Sciatic nerve (tissue), 2 donors: ENCODE data around the gene SLX4. TPM values are rescaled to one million over a fixed set of nuclear protein-coding genes. Genes with fewer than 3 reads are reported as not detected.

Source experiments
- ATAC-seq: fragments of 200-7000 bp; cut with Tn5 transposase; one replicate; pipeline ENCODE4 v1.9.1; 2020; ENCODE audit warnings: mild to moderate bottlenecking, moderate library complexity
- DNase-seq: peaks from one replicate; pipeline ENCODE4 v3.0.0-alpha.2; 2020; ENCODE audit warnings: low spot score
- intact Hi-C: fragments of 100-400 bp; cut with DNase I; formaldehyde crosslinking; loops from one replicate; pipeline ENCODE4 v1.14.2; 2022
- total RNA-seq: library from RNA; stranded (reverse); fragmentation: NEBNext Ultra II Directional; extraction: Animal tissue kit (Norgen Biotek cat#: 25700); gene quantifications from one replicate; pipeline ENCODE4 v1.2.1, GENCODE V29; 2021
- donor health status: DM: no; HTN: no; CAD: no.
- donor health status: DM: no; HTN: no; CAD: no.

SLX4 gene
- total RNA-seq, 1 donor from 2014 or later: 6.5 TPM

GRCh38 chr16:3566990-3567389, 44.4 kb downstream of the SLX4 start:
- DNase-seq (no peak), ATAC-seq (no peak)
- intact Hi-C loops: no loop called here

- DNase-seq (no peak), ATAC-seq (no peak)
- intact Hi-C loops: no loop called here
These were observed 46.6 kb downstream of the SLX4 start for GRCh38 chr16:3564889-3565141.

DNA sequence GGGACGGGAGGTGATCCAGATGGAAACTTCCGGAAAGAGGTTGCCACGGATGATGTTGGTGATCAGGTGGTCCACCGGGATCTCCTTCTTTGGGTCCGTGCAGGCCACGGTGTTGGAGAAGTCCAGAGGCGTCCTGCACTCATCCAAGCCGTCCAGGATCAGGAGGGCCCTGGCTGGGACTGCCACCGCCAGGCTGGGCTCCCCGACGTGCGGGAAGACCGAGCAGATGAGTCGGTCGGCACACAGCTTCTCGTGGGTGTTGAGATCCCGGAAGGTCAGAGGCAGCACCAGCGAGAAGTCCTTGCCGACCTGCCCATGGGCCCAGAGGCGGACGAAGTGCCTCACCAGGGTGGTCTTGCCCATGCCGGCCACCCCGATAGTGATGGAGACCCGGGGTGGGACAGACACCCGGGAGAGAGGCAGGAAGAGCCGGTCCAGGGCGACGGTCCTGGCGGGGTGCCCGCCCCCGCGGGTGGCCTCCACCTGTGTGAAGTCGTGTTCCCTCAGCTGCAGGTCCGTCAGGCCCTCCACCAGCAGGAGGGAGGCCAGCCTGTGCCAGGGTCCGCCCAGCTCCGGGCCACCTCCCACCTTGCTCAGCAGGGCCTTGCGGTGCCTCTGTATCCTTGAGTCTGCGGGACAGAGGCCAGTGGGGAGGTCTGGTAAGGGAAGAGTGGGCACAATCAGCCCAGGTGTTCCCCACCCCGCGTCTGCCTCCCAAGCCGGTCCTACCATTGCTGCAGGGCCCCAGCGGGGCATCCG, 47.1 kb downstream of the SLX4 start:
- no peak for DNase-seq
- intact Hi-C loops: no loop called here
- ATAC-seq: peak; percentile 15

- intact Hi-C loops: no loop called here
- DNase-seq (no peak), ATAC-seq (no peak)
These were observed 48.4 kb downstream of the SLX4 start for GRCh38 chr16:3562914-3563480.

DNA sequence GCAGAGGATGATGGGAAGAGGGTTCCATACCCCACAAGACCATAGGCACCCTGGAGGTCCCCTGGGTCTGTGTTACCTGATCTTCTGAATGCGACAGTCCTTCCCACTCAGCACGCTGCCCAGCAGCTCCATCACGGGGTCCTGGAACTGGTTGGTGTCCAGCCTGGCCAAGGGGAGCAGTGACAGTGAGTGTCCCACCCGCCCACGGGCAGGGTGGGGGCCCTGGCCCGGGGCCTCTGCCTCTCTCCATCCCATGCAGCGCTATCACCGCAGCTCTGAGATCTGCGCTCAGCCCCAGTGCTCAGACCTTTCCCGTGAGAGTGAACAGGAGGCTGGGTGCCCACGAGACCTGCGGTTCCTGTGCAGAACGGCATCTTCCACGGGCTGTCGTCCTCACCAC, 49.8 kb downstream of the SLX4 start:
- no peak for ATAC-seq
- DNase-seq: no peak
- intact Hi-C loops: no loop called here

- DNase-seq: no peak
- ATAC-seq: no peak
- intact Hi-C loops: no loop called here
These were observed 57.0 kb downstream of the SLX4 start for GRCh38 chr16:3554351-3554928.

GRCh38 chr16:3553138-3553923, 58.1 kb downstream of the SLX4 start:
- no peak for DNase-seq
- intact Hi-C loops: no loop called here
- no peak for ATAC-seq

DNA sequence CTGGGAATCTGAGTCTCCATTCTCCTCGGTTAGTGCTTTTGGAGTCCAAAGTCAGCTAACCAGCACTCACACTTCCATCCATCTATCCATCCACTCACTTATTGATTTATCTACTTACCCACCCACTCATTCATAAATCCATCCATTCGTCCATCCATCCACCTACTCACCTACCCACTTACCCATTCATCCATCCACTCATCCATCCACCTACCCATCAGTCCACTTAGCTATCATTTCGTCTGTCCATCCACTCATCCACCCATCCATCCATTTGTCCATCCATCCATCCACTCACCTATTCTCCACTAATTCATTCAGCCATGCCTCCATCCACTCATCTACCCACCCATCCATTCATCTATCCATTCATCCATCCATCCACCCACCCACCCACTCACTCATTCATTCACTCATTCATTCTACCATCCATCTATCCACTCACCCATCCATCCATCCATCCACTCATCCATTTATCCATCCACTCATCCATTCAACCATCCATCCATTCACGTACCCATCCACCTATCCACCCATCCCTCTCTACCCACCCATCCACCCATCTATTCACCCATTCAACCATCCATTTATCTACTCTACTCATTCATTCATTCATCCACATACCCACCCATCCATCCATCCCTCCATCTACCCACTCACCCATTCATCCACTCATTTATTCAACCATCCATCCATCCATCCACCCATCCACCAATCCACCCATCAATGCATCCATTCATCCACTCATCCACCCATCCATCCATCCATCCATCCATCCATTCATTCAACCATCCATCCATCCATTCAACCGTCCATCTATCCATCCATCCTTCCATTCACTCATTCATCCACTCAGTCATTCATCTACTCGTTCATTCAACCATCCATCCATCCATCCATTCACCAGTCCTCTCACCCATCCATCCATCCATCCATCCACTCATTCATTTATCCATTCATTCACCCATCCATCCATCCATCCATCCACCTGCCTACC, 60.3 kb downstream of the SLX4 start:
- no peak for ATAC-seq
- intact Hi-C loops: no loop called here
- DNase-seq: no peak

- intact Hi-C loops: no loop called here
- DNase-seq (no peak), ATAC-seq (no peak)
These were observed 61.5 kb downstream of the SLX4 start for GRCh38 chr16:3549906-3550305.

DNA sequence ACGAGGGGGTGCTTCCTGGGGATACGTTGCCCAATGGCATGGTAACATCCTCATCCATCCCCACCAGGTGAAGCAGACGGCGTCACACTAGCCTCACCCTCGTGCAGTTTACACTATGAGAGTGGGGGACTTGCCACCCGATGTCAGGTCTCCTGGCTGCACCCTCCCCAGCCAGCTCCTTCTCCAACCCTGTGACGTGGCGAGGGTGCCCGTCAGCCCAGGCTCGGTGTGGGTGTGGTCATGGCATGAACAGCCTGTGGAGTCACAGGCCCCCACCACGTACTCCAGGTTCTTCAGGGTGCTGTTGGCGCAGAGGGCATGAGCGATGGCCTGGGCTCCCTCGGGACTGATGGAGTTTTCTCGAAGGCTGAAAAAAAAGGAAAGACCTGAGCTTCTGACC, 62.5 kb downstream of the SLX4 start:
- DNase-seq (no peak), ATAC-seq (no peak)
- intact Hi-C loops: no loop called here

- no peak for ATAC-seq
These were observed 63.0 kb downstream of the SLX4 start for GRCh38 chr16:3548445-3548844.

GRCh38 chr16:3546986-3547682, 64.3 kb downstream of the SLX4 start:
- ATAC-seq: no peak
- intact Hi-C loops: no loop called here
- DNase-seq: no peak

More at GRCh38 chr16:3548445-3548844, 63.0 kb downstream of the SLX4 start:
- no peak for DNase-seq
- intact Hi-C loops: no loop called here

- no peak for DNase-seq
- peak; percentile 48 for ATAC-seq
- intact Hi-C loops: no loop called here
These were observed 68.6 kb downstream of the SLX4 start for GRCh38 chr16:3542601-3543373.

GRCh38 chr16:3541527-3542155, 69.8 kb downstream of the SLX4 start:
- intact Hi-C loops: no loop called here
- DNase-seq: no peak
- no peak for ATAC-seq

DNA sequence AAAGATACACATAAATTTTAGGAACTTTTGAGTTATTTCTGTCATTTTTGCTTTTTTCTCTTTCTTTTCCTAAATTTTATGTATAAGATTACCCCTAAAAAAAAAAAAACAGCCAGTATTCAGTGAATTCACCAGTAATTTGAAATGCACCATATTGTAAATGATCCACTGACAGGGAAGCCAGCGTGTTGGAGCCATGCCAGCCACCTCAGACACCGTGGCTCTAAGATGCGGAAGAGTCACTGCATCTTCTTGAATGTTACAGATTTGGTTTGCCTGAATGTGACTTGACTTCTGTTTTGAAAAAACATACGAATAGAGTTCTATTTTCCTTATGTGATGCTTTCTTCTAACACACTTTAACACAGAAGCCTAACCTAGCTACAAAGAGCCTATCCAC, 73.2 kb downstream of the SLX4 start:
- no peak for ATAC-seq
- DNase-seq: no peak
- intact Hi-C loops: no loop called here

DNA sequence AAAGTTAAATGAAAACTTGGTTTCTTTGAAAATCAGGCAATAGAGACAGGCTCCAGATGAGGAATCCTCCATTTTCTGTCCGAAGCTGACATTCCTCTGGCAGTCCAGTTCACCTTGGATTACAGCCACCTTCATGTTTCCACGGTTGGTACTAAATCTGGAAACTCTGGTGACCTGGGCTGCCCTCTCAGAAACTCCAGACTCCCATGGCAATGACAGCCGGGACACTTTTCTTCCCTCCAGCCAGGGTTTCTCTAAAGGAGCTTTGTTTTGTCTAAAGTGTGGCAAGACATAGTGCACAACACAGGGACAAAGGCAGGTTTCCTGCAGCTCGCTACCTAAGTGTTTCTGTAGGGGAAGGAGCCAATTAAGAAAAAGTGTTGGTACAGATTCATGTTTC, 74.6 kb downstream of the SLX4 start:
- no peak for ATAC-seq
- intact Hi-C loops: no loop called here
- no peak for DNase-seq

- DNase-seq: no peak
- no peak for ATAC-seq
- intact Hi-C loops: no loop called here
These were observed 75.1 kb downstream of the SLX4 start for GRCh38 chr16:3536271-3536731.
